ENCODE results near the gene EPHX1. TPM values are rescaled to one million over a fixed set of nuclear protein-coding genes. Genes with fewer than 3 reads are reported as not detected.
"Not testable (repeated sequence)": the region's sequence is repeated elsewhere in the genome, so short reads cannot be mapped to it uniquely, and the experiment has no call there.

Gene EPHX1
- total RNA-seq, 3 donors from 2014 or later: 63.6 to 168 (median 67.3) TPM

- H3K27me3 ChIP-seq: no peaks in the 10 kb centered on the region
- H3K9me3 ChIP-seq: no peaks in the 10 kb centered on the region
- DNase-seq (ENCODE audit: low spot score in 2 of 2): peak in 1 of 2 donors; percentile 24
- intact Hi-C loops (cut with DNase I; ENCODE audit: low total_unique reads): loop anchor here (5.0 kb wide), 1 partner anchor 39 kb away; the partner anchor contains the start of gene PYCR2
- peak overlapping the region; percentile 92 to 98 (median 95) for H3K4me3 ChIP-seq
- peak overlapping the region; percentile 96 to 98 for H3K27ac ChIP-seq
- TF ChIP-seq POLR2A (IDR thresholded peaks at IDR 0.05) (no peak), CTCF (IDR thresholded peaks at IDR 0.05) (peak in 1 of 3 donors; percentile 5)
- H3K36me3 ChIP-seq: no peaks in the 10 kb centered on the region
- H3K4me1 ChIP-seq: peaks cover 7 to 9% of the 10 kb centered on the region in 2 donors
These were observed 73.0 kb downstream of the EPHX1 start for GRCh38 chr1:225882694-225883615.

- intact Hi-C loops (cut with DNase I; ENCODE audit: low total_unique reads): loop anchor here (5.0 kb wide), 1 partner anchor 39 kb away; the partner anchor contains the start of gene PYCR2
- H3K27ac ChIP-seq: peak overlapping the region in 1 of 2 donors; percentile 98
- no peak for DNase-seq (ENCODE audit: low spot score in 2 of 2)
- no peak for TF ChIP-seq POLR2AphosphoS5 (IDR thresholded peaks at IDR 0.05)
- no peak for TF ChIP-seq POLR2A (IDR thresholded peaks at IDR 0.05)
- no peak for TF ChIP-seq CTCF (IDR thresholded peaks at IDR 0.05)
- H3K36me3 ChIP-seq: no peaks in the 10 kb centered on the region
- H3K4me1 ChIP-seq: peaks cover 0 to 9% of the 10 kb centered on the region in 2 donors
- H3K27me3 ChIP-seq: no peaks in the 10 kb centered on the region
- no peaks in the 10 kb centered on the region for H3K9me3 ChIP-seq
- peak overlapping the region in 1 of 3 donors; percentile 92 for H3K4me3 ChIP-seq
These were observed 73.8 kb downstream of the EPHX1 start for GRCh38 chr1:225883616-225884265.

GRCh38 chr1:225885336-225885735 lies 75.4 kb downstream of the EPHX1 start:
- no peak for DNase-seq (ENCODE audit: low spot score in 2 of 2)
- Histone ChIP-seq H3K4me3 (no peak overlapping the region), H3K9me3 (no peaks in the 10 kb centered on the region), H3K27ac (no peak overlapping the region), H3K27me3 (no peaks in the 10 kb centered on the region), H3K4me1 (peaks cover 0 to 5% of the 10 kb centered on the region in 2 donors), H3K36me3 (no peaks in the 10 kb centered on the region)
- no peak for TF ChIP-seq POLR2A (IDR thresholded peaks at IDR 0.05)
- TF ChIP-seq CTCF (IDR thresholded peaks at IDR 0.05): no peak
- no peak for TF ChIP-seq POLR2AphosphoS5 (IDR thresholded peaks at IDR 0.05)
- intact Hi-C loops (cut with DNase I; ENCODE audit: low total_unique reads): no loop called here

- no peak overlapping the region for H3K27ac ChIP-seq
- no peak overlapping the region for H3K4me3 ChIP-seq
- no peaks in the 10 kb centered on the region for H3K36me3 ChIP-seq
- no peak for DNase-seq (ENCODE audit: low spot score in 2 of 2)
- no peak for TF ChIP-seq POLR2A (IDR thresholded peaks at IDR 0.05)
- TF ChIP-seq POLR2AphosphoS5 (IDR thresholded peaks at IDR 0.05): no peak
- peaks cover 0 to 5% of the 10 kb centered on the region in 2 donors for H3K4me1 ChIP-seq
- H3K9me3 ChIP-seq: no peaks in the 10 kb centered on the region
- intact Hi-C loops (cut with DNase I; ENCODE audit: low total_unique reads): no loop called here
- H3K27me3 ChIP-seq: no peaks in the 10 kb centered on the region
These were observed 76.5 kb downstream of the EPHX1 start for GRCh38 chr1:225886159-225887029.

- H3K4me3 ChIP-seq: no peak overlapping the region
- peaks cover 0 to 5% of the 10 kb centered on the region in 2 donors for H3K4me1 ChIP-seq
- intact Hi-C loops (cut with DNase I; ENCODE audit: low total_unique reads): no loop called here
- no peaks in the 10 kb centered on the region for H3K36me3 ChIP-seq
- no peaks in the 10 kb centered on the region for H3K9me3 ChIP-seq
- no peak for DNase-seq (ENCODE audit: low spot score in 2 of 2)
- H3K27ac ChIP-seq: no peak overlapping the region
- TF ChIP-seq POLR2AphosphoS5 (IDR thresholded peaks at IDR 0.05) (no peak), CTCF (IDR thresholded peaks at IDR 0.05) (no peak), POLR2A (IDR thresholded peaks at IDR 0.05) (no peak)
- no peaks in the 10 kb centered on the region for H3K27me3 ChIP-seq
These were observed 77.0 kb downstream of the EPHX1 start for GRCh38 chr1:225887030-225887314.

- H3K4me1 ChIP-seq; H3K36me3 ChIP-seq; intact Hi-C loops (cut with DNase I; ENCODE audit: low total_unique reads); H3K9me3 ChIP-seq; H3K27me3 ChIP-seq; H3K27ac ChIP-seq; H3K4me3 ChIP-seq; DNase-seq (ENCODE audit: low spot score in 2 of 2): not testable (repeated sequence)
These were observed 77.8 kb downstream of the EPHX1 start for GRCh38 chr1:225887554-225888288.

All from breast epithelium (tissue), 4 donors.